Activated CD8-positive, alpha-beta memory T cell treated with anti-CD3 and anti-CD28 coated beads, Interleukin-2, amount 50 U/mL, for 48 hours (primary cell): ENCODE data around the gene C21orf91.

ENCODE experiments used
- DNase-seq: peaks from one replicate; pipeline ENCODE4 v3.0.0-alpha.2; 2020

C21orf91 gene

DNA sequence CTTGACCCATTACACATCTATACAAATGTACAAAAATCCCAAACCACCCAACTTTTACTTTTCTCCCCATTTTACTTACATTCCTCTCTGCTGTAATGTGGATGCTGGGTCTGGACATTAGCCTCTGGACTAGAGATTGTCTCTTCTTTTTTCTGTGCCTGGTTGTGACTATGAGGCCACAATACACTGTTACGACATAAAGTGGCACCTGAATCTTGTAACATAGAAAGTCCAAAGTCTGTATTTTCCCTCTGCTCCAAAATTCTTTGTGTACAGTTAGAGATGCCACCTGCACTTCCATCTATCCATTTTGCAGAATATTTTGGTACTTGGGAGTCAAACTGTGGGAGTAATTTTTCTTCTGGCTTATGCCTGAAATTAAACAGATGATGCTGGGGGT is 22.7 kb downstream of the C21orf91 start:
- DNase-seq = no peak

DNA sequence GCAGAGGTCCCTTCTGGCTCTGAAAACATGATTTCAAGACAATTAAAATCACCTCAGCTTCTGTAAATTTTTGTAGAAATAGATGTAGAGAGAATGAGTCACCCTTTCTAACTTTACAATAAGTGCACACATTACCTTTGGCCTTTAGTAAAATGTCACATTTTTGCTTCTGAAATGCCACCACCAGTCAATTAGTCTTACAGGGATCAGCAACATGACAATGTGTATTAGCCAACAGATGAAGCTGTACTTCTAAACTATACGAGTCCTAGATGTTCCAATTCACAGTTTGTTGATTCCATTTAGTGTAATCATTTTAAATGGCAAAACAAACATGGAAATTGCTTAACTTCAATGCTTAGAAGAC is 23.1 kb downstream of the C21orf91 start:
- no peak for DNase-seq

DNA sequence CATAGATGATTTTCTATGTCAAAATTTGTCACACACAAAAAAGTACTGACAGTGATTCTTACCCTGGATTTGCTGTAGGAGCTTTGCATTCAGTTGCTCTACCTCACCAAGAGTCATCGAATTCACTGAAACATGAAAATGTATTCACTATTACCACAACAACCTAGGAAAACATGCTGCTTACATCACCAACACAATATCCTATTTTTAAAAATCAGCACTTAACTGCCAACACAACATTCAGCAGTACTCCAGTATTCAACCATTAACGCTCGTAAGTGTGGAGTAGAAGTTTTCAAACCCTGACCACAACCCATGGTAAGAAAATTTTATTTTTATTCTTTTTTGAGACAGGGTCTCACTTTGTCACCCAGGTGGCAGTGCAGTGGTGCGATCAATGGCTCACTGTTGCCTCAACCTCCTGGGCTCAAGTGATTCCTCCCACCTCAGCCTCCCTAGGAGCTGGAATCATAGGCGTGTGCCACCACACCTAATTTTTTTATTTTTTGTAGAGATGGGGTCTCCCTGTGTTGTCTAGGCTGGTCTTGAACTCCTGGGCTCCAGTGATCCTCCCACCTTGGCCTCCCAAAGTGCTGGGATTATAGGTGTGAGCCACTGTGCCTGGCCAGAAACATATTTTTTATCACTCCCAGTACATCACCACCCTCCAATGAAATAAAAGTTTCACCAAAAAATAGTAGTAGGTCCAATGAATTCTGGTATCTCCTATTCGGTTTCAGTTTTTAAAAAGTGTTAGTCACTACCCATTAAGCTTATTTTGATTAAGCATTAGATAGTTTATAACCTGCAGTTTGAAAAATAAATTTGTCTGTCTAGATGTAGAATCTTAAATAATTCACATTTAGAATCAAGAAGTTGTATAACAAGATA is 23.8 kb downstream of the C21orf91 start:
- DNase-seq = no peak

DNA sequence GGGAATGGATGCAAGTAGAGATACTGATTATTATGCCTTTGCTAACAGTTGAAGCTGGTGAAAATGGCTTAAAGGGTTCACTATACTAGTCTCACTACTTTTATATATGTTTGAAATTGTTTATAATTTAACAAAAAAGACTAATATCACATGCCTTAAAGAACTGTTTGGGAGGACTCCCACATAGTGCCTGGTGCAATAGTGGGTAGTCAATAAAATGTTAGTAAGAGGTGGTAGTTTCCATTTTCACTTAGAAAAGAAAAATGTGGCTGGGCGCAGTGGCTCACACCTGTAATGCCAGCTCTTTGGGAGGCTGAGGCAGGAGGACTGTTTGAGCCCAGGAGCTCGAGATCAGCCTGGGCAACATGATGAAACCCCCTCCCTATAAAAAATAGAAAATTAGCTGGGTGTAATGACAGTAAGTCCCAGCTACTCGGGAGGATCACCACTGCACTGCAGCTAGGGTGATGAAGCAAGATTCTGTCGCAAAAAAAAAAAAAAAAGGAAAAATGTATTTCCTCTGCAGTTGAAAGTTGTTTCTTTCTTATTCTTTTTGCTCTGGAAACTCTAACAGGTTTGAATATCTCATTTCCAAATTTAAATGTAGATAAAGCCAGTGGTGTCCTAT is 24.5 kb downstream of the C21orf91 start:
- DNase-seq = no peak

DNA sequence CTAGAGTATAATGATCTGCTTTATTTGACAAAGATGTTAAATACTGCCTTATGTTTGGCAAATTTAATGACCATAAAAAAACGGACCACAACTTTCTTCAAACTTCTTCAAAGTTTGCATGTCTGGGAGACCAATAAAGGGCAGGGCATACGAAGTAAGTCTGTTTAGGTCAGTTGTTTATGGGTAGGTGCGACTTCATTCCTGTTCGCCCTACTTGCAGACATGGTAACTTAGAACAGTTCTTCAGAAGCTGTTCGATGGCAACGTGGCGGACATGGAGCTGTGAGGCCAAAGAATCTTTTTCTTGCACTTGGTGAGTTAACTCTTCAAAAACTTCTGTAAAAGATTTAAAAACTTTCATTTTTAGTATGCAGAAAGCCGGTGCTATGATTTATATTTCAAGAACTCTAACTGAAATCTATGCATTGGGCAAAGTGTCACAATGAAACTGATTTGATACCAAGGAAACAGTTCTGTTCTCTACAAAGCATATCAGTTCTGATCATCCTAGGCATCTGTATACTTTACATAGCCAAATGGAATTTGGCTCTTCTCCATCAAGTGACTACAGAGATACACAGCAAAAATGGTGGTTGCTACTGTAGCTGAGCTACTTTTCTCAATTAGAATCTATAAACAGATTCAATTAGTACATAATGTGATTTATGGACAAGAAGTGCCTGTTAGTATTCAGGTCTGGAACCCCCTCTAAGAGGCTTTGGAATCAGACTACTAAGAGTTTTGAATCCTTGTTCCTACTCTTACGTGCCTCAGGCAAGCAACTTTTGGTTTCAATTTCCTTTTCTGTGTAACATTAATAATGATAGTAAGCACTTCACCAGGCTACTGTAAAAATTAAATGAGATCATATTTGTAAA is 25.7 kb downstream of the C21orf91 start:
- no peak for DNase-seq

DNA sequence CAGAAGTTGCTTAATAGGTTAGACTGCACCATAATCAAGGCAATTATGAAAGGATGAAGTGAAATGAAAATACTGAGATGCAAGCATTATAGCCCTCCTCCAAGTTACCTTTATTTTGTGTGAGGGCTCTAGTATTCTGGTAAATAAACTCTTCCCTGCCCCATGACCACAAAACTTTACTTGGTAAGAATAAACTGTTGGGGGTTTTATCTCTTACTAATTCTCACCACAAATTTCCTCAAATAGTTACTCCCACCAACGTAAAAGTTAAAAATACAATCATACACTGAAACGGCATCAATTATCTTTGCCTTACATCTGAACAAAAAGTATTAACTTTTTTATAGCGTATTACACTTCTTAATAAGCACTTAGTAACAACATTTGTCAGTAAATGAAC is 29.5 kb downstream of the C21orf91 start:
- no peak for DNase-seq

DNA sequence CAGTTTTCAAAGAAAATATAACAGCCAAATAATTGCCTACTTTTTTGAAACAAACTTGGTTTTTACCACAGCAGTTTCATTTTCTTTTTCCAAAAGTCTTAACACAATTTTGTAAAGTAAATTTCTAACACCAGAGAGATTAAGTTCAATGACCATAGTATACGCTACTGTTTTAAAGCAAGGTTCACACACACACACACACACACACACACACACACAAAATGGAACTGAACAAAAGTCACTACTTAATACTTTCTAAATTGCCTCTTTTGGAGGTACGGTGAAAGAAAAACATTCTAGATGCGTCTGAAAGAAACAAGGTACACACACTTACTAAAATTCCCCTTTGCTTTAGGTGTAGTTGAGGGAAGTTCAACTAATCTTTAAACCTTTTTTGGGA is 30.1 kb downstream of the C21orf91 start:
- no peak for DNase-seq

DNA sequence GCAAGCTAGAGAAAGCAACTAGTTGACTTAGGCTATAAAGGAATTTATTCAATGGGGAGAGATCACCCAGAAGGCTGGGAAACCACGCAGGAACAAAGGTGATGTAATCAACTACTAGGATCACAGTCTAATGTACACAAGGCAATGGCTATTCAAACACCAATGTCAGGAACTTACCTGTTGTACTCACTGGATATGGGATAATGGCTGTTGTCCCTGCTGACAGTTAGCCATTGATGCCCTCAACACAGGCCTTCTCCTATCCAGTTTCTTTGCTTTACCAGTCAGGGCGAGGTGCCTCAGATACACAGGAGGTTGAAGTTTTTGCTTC is 32.3 kb downstream of the C21orf91 start:
- no peak for DNase-seq

DNA sequence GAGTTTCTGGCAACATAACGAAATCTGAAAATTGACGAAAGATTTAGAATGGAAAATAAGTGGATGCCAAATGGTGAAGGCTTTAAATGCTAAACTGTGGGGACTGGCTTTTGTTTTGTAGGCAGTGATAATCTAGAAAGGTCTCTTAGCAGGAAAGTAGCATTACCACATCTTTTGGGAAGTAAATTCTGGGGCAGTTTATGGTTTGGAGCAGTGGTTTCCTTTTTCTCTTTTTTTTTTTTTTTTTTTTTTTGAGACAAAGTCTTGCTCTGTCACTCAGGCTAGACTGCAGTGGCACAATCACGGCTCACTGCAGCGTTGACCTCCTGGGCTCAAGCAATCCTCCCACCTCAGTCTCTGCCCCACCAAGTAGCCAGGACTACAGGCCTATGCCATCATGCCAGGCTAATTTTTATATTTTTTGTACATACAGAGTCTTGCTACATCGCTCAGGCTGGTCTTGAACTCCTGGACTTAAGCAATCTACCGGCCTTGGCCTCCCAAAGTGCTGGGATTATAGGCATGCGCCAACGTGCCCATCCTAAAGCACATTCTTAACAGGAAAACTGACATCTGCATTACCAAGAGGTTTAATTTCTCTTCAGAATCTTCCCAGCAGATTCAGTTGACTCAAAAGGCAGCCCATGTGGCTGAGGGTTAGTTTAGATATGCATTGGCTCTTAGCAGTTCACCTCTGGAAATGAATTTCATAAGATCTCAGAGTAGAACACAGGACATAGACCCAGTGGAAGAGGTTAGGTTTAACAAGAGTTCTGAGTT is 32.9 kb downstream of the C21orf91 start:
- no peak for DNase-seq

DNA sequence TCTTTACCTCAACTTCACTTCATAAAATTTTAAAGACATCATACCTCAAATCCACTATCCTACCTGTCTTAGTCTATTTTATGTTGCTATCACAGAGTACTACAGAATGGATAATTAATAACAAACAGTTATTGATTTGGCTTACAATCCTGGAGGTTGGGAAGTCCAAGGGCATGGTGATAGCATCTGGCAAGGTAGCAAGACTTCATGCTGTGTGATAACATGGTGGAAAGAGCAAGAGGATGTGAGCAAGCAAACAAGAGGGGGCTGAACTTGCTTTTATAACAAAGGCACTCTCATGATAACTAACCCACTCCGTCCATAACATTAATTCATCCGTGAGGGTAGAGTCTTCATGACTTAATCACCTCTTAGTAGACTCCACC is 33.8 kb downstream of the C21orf91 start:
- no peak for DNase-seq

DNA sequence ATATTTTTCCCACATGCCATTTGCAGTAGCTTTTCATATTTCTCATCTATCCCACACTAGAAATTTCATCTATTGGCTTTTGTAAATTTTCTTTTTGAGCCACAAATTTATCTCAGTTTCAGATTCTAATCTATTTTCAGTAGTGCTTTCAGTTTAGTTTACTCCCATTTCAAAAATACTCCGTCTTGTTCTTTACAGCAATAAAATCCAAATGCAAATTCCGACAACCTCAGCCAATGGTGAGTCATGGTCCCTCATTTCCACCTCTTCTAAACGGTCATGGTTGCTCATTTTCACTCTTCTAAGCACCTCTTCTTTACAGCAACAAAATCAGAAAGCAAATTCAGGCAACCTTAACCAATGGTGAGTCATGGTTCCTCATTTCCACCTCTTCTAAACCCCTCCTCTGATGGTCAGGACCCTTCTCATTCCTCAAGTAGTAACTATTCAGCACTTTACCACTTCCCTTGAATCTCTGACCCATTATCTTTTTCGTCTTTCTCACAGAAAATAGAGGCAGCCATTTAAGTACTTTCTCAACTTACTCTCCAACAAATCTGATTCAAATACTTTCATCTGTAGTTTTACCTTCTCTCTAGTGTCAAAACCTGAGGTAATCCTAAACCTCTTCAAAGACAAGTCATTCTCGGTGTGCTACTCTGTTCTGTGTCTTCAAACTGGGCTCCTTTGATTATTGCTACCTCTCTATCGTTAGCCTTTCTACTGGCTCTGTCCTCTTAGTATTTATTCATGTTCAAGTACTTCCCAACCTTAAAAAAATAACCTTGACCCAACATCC is 34.4 kb downstream of the C21orf91 start:
- DNase-seq = no peak

DNA sequence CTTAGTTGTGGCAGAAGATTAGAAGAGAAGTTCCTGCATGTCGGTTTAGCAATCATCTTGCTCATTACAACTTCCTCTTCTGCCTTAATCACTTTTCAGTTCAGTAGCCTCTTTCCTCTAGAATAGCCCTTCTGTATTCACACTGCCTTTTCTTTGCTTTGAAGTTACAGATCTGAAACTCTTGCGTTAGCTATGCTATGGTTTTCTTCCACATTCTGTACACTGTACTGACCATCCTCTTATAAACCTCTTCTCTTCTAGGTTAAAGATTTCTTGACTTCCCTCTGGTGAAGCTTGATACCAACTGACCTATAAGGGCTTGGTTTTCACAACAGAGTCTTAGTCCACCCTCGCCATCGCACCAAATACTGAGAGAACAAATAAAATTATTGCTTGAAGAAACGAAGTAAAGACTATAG is 35.0 kb downstream of the C21orf91 start:
- DNase-seq = no peak

DNA sequence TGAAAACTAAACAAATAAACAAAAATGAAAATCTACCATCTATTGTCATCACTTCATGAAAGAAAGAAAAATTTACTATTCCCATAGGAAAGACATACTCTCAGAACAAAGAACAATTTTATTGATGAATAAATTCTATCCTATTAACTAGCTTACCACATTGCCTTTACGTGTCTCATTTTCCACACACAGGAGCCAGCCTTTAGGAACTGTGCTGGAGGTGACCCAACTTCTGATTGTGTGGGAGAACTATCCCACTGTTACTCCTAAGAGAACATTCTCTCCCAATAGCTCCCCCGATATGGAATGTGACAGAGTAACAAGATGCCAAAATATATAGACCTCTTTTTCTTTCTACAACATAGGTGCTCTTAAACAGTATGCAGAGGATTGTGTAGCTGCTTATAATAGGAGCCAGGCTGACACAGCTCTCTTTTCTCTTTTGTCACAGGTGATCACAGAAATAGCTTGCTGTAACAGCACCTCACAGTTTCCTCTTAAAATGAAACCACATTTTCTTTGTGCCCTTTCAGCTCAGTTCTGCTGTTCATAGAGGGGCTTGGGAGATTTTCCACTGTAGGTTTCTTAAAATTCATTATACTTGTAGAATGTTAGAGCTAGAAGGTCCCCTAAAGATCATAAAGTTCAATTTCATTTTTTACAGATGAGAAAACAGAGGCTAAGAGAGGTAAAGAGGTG is 35.5 kb downstream of the C21orf91 start:
- DNase-seq = no peak

DNA sequence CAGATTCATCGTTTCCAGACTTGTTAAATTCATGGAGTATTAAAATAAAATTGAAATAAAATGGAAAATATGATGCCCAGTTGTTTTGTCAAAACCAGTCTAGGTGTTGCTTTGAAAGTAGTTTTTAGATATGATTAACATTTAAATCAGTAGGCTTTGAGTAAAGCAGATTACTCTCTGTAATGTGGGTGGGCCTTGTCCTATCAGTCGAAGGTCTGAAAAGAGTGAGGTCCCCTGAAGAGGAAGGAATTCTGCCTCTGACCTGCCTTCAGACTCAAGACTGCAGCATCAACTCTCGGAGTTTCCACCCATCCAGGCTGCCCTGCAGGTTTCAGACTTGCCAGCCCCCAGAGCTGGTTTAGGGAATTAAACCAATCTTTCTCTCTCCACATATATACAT is 36.2 kb downstream of the C21orf91 start:
- no peak for DNase-seq

DNA sequence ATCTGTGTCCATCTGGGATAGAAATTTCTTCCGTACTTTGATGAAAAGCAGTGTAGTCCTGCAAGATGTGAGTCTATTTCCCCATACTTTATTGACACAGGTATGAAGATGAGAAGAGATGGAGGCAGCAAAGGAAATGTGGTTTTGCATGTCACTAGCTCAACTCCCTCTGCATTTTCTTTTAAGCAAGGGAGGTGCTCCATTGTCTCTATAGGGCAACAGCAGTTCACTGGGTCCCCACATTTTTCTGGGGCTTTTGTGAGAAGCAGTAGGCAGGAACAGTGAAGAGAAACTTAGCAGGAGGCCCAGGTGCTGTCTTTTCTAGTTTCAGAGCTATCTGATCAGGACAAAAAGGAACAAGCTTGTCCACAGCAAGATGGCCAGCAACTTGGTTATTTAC is 37.1 kb downstream of the C21orf91 start:
- no peak for DNase-seq

DNA sequence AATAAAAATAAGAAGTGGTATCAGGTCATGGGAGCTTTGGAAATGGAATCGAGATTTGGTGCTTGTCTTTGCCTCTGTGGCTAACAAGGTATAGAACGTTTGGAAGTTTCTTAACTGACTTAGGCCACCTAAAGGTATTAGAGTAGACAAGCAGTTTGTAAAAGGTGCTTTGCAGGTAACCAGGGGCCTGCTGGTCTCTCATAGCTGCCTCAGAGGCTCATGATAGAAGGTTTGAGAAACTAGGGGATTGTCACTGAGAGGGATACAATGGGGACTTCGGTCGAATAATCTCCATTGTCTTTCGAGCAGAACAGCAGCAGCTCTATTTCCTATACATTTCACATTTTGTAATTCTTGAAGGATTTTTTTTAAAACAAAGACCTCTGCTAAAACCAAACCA is 37.6 kb downstream of the C21orf91 start:
- no peak for DNase-seq

DNA sequence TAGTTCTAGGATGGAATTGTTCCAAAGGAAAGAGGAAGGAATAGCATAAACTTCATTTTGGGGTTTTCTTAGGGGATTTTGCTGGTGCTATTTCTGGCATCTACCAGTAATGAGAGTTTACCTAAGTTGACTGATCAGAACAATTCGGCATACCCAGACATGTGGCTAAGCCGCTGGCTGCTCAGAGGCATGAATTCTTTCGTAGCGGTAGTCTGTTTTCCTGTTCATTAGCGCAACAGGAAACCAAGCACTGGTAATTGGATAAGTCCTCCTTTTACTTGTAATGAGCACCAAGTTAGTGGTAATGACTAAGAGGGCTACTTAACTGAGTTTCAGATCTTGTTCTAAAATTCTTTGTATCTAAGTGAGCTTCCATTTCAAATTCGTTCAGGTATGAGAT is 38.6 kb downstream of the C21orf91 start:
- DNase-seq = no peak

DNA sequence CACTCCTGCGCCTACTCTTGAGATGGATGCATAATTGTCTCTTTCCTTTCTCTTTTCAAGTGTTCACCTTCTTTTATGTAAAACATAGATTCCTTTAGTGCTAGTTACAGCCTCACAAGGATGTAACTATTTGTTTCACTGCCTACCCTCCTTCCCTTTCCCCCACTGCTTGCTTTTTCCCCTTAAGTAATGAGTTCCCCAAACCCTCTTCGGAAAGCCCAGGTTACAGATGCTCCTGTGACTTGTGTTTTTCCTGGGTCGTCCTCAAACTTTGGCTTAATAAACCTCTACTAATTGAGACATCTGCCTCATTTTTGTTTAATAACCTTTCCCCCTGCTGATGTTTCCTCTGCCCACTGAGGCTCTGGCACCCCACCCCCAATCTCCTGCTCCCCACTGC is 39.2 kb downstream of the C21orf91 start:
- no peak for DNase-seq

DNA sequence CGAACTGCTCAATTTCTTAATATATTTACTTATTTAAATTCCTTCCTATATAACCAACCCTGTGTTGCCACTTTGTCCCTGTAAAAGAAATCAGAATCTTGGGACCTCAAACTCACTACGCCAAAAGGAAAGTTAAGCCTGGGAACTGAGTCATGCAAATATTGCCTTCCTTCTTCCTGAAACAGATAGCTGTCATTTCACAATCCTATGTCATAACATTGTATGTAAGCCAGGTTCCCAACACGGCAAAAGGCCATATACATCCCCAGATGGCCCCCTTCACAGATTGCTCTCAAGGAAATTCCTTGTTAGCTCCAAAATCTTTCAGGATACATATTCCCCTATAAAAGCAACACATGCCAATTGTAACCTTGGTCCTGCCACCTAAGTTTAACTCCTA is 39.7 kb downstream of the C21orf91 start:
- DNase-seq = no peak

DNA sequence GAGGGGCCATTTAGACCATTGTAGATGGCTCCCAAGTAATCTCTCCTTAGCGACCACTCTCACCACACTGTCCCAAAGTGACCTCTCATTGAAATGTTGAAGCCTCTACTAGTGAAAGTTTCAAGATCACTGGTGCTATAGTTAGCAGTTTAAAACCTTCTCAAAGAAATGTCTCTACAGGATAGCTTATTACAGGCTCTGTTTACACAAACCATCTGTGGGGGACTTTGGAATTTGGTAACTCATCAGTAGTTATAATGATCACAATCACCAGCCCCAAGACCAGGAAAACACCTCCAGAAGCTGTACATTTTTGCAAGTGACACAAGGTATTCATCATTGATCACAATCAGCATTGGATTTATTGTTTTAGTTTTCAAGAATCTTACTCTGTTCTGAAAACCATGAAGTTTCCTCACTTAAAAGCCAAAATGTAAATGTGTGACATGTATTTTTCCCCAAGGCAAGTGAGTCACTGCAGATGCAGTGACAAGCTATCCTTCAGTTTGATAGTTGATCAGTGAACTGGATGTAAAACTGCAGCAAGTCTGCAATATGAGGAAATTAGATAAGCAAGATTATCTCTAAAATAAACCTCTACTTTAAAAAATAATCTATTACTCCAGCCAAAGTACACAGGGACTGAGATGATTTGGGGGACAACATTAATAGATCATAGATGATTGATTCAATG is 41.9 kb downstream of the C21orf91 start:
- no peak for DNase-seq
